KMS-11 (cell line): Measurements from ENCODE around the gene NUTF2.

ENCODE experiments used
- H2AFZ ChIP-seq: fragments of 200-600 bp; sonication (generic); 2 replicates; pipeline ENCODE4 v1.6.1; 2016; ENCODE audit warnings: antibody characterized with exemption, mixed run types, low read depth
- H3K27ac ChIP-seq: fragments of 200-600 bp; sonication (generic); 2 replicates; pipeline ENCODE4 v1.6.1; 2016; ENCODE audit warnings: mild to moderate bottlenecking, mixed run types
- H3K27me3 ChIP-seq: fragments of 200-600 bp; sonication (generic); 2 replicates; pipeline ENCODE4 v1.6.1; 2017; ENCODE audit warnings: mild to moderate bottlenecking, low read depth, mixed run types, moderate library complexity; ENCODE audit not compliant: insufficient read depth
- H3K36me3 ChIP-seq: fragments of 200-600 bp; sonication (generic); 2 replicates; pipeline ENCODE4 v1.6.1; 2017; ENCODE audit warnings: mild to moderate bottlenecking, mixed run types; ENCODE audit not compliant: insufficient read depth
- H3K4me1 ChIP-seq: fragments of 200-600 bp; sonication (generic); 2 replicates; pipeline ENCODE4 v1.6.1; 2016; ENCODE audit warnings: mild to moderate bottlenecking, low read depth, mixed run types; ENCODE audit not compliant: poor library complexity, severe bottlenecking
- H3K4me2 ChIP-seq: fragments of 200-600 bp; sonication (generic); 2 replicates; pipeline ENCODE4 v1.7.0; 2016; ENCODE audit warnings: mild to moderate bottlenecking, mixed run types
- H3K4me3 ChIP-seq: fragments of 200-600 bp; sonication (generic); IDR thresholded peaks from 2 replicates; pipeline ENCODE4 v1.6.1; 2017; ENCODE audit warnings: low read depth, low read length, mixed read lengths; ENCODE audit not compliant: insufficient read depth
- H3K79me2 ChIP-seq: fragments of 200-600 bp; sonication (generic); 2 replicates; pipeline ENCODE4 v1.6.1; 2016; ENCODE audit warnings: low read depth, mixed run types; ENCODE audit not compliant: insufficient read depth
- H3K9ac ChIP-seq: fragments of 200-600 bp; sonication (generic); 2 replicates; pipeline ENCODE4 v1.6.1; 2016; ENCODE audit warnings: mild to moderate bottlenecking, mixed run types
- H4K20me1 ChIP-seq: fragments of 200-600 bp; sonication (generic); 2 replicates; pipeline ENCODE4 v1.6.1; 2016; ENCODE audit warnings: mild to moderate bottlenecking, mixed run types; ENCODE audit not compliant: insufficient read depth
- CTCF ChIP-seq: fragments of 200-600 bp; sonication (generic); conservative IDR thresholded peaks from 2 replicates; pipeline ENCODE4 v1.6.1; 2017; ENCODE audit warnings: low read depth, mild to moderate bottlenecking, antibody characterized with exemption, low read length, moderate library complexity, mixed read lengths

NUTF2 gene

DNA sequence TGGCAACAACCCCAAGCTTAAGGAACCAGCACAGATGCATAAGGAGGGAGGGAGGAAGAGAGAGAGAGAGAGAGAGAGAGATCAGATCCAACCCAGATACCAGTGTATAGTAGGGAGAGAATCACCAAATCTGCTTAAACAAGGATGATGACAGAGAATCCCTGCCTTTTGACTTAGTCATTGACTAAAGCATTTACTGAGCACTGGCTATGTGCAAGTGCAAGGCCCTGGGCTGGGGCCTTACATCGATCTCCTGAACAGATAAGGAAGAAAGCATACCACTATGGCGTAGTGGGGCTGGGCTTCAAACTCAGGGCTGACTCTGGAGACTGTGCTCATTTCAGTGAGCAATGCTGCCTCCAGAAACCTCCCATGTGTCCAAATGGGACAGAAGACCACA lies 24.2 kb upstream of the NUTF2 start:
- no peak overlapping the region for H3K27ac ChIP-seq
- no peak overlapping the region for H3K9ac ChIP-seq

DNA sequence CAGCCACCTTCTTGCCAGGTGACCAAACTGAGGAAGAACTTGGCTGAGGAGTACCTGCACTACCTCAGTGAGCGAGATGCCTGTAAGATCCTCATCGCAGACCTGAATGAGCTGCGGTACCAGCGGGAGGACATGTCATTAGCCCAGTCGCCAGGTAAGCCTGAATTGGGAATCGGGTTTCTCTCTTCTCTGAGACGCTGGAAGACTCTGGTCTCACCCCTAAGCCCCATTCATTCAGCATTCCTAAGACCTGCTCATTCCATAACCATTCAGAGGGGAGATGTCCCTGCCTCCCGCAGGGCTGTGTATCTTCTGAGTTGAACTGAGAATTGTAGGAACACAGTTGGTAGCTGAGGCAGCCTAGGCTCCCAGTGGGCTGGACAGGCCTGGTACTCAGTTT lies 21.6 kb upstream of the NUTF2 start:
- no peaks in the 10 kb centered on the region for H3K36me3 ChIP-seq
- no peaks in the 10 kb centered on the region for H3K79me2 ChIP-seq
- H3K4me2 ChIP-seq: no peak overlapping the region
- H3K27ac ChIP-seq: no peak overlapping the region
- no peaks in the 10 kb centered on the region for H4K20me1 ChIP-seq
- H3K27me3 ChIP-seq: no peaks in the 10 kb centered on the region
- H2AFZ ChIP-seq: no peak overlapping the region
- no peak overlapping the region for H3K9ac ChIP-seq
- no peak for TF ChIP-seq CTCF
- no peaks in the 10 kb centered on the region for H3K4me1 ChIP-seq
- H3K4me3 ChIP-seq: no peak overlapping the region

More for the DNA sequence above, 24.2 kb upstream of the NUTF2 start:
- no peak overlapping the region for H3K4me3 ChIP-seq
- H3K4me2 ChIP-seq: no peak overlapping the region
- H2AFZ ChIP-seq: no peak overlapping the region
- H3K27me3 ChIP-seq: no peaks in the 10 kb centered on the region
- no peaks in the 10 kb centered on the region for H3K36me3 ChIP-seq
- H3K4me1 ChIP-seq: no peaks in the 10 kb centered on the region
- H4K20me1 ChIP-seq: no peaks in the 10 kb centered on the region
- no peak for TF ChIP-seq CTCF
- no peaks in the 10 kb centered on the region for H3K79me2 ChIP-seq

GRCh38 chr16:67825906-67826305 lies 20.8 kb upstream of the NUTF2 start:
- no peak overlapping the region for H3K27ac ChIP-seq
- H3K79me2 ChIP-seq: no peaks in the 10 kb centered on the region
- no peak overlapping the region for H3K9ac ChIP-seq
- H3K4me1 ChIP-seq: no peaks in the 10 kb centered on the region
- no peak overlapping the region for H3K4me3 ChIP-seq
- H4K20me1 ChIP-seq: no peaks in the 10 kb centered on the region
- H3K36me3 ChIP-seq: no peaks in the 10 kb centered on the region
- no peak for TF ChIP-seq CTCF
- no peak overlapping the region for H2AFZ ChIP-seq
- no peaks in the 10 kb centered on the region for H3K27me3 ChIP-seq
- no peak overlapping the region for H3K4me2 ChIP-seq

DNA sequence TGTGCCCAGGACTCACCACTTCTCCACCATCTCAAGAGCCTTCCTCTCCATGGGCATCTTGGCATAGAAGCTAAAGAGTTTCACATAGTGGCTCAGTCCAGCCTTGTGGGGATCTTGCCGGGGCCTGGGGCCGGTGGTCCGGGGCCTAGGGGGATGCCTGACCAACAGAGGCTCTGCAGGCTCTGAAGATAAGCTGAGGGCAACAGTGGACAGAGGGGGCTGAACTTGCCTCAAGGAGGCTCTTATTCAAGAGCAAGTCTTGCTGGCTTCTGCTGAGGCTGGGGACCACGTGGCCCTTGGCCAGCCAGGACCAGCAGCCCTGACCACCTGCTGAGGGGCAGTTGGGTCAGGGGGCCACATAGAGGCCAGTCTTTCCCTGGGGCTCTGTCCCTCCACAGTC lies 18.1 kb upstream of the NUTF2 start:
- Histone ChIP-seq H3K27me3 (no peaks in the 10 kb centered on the region), H3K4me1 (peaks cover 4% of the 10 kb centered on the region), H2AFZ (no peak overlapping the region), H3K4me2 (no peak overlapping the region), H4K20me1 (no peaks in the 10 kb centered on the region), H3K36me3 (no peaks in the 10 kb centered on the region; the same call in 1 of the 2 replicates), H3K9ac (no peak overlapping the region), H3K79me2 (peaks cover 14% of the 10 kb centered on the region), H3K4me3 (no peak overlapping the region), H3K27ac (no peak overlapping the region)
- TF ChIP-seq CTCF: no peak
